SHP77 treated with DMSO at 0.1 percent for 48 hours (cell line): ENCODE data around the gene VIPR2.
"Not testable (repeated sequence)": the region's sequence is repeated elsewhere in the genome, so short reads cannot be mapped to it uniquely, and the experiment has no call there.

Source experiments
- DNase-seq: peaks from one replicate; lab custom pipeline; 2025; lab: John Stamatoyannopoulos, UW

VIPR2 gene

GRCh38 chr7:158988996-158989395 lies 155.7 kb downstream of the VIPR2 start:
- DNase-seq, result no peak

GRCh38 chr7:158988302-158988862 lies 156.3 kb downstream of the VIPR2 start:
- no peak for DNase-seq

- no peak for DNase-seq
These were observed 157.0 kb downstream of the VIPR2 start for GRCh38 chr7:158987691-158988090.

GRCh38 chr7:158985583-158985982 lies 159.1 kb downstream of the VIPR2 start:
- no peak for DNase-seq

- DNase-seq, result not testable (repeated sequence)
These were observed 160.7 kb downstream of the VIPR2 start for GRCh38 chr7:158984007-158984406.

GRCh38 chr7:158982080-158982479 lies 162.6 kb downstream of the VIPR2 start:
- not testable (repeated sequence) for DNase-seq

- DNase-seq, result no peak
These were observed 164.9 kb downstream of the VIPR2 start for GRCh38 chr7:158979635-158980351.

GRCh38 chr7:158979023-158979529 lies 165.6 kb downstream of the VIPR2 start:
- DNase-seq, result no peak
